ENCODE measurements around the gene ADK.

The ADK gene

DNA sequence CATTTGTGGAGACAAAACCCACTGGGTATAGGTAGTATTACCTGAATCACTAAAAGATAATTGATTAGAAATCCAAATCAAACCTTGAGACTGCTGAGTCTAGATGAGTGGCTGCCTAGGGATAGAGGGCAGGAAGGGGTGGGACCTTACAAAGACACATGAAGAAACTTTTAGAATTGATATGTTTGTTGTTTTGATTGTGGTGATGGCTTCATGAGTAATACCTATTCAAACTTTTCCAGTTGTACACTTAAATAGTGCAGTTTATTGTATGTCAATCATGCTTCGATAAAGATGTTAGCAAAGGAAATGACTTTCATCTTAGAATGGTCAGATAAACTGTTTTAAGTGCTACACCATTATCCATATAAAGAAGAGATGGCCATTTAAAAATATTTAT lies 486.7 kb downstream of the ADK start:
- DNase-seq = no peak

- DNase-seq = peak; percentile 73
Observed at GRCh38 chr10:74640134-74640921, 489.3 kb downstream of the ADK start.

DNA sequence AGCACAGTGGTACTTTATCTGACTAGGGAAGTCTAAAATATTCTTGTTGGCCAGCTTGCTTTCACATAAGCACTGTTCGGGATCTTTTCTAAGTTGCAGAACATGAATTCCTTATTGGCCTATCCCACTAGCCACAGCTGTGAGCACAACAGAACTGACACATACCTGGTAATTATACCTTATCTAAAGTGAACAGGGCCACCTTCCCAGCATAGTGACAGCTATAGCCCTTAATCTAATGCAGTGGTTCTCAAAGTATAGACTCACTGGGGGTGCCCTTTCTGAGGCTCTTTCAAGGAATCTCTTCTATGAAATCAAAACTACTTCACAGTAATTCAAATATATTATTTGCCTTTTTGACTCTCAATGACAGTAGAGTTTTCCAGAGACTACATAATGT lies 490.6 kb downstream of the ADK start:
- no peak for DNase-seq

- DNase-seq = no peak
Observed at GRCh38 chr10:74642901-74643595, 492.0 kb downstream of the ADK start.

- no peak for DNase-seq
Observed at GRCh38 chr10:74643596-74643975, 492.6 kb downstream of the ADK start.

DNA sequence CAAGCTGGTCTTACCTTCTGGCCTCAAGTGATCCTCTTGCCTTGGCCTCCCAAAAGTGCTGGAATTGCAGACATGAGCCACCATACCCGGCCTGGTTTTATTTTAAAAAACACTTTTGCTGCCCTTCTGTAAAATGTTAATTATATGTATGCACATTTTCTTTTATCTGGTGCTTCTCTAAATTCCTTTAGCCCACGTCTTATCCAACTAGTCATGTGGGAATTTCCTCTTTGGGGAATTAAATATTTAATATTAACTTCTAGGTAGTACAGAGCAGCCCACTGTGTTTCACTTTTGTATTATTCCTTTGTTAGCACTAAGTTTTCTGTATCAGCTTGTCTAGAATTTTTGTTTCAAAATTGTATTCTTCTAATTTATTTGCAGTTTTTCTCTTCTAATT lies 493.7 kb downstream of the ADK start:
- DNase-seq = no peak

GRCh38 chr10:74645692-74646091 lies 494.7 kb downstream of the ADK start:
- no peak for DNase-seq

DNA sequence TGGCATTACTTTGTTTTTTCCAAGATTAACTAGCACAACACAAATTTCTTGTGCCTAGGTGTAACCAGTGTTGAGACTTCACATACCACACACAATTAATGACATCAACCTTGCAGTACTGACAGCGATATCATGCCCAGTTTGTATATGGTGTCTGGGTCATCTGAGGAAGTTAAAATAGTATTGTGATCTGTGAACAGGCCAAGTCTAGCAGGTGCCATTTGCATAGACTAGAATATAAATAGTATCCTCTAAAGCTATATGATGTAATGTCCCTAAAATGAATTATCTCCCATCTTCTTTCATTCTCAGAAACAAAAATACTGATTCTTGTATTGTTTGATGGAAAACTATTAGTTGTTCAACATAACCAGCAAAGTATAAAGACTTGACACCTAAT lies 499.6 kb downstream of the ADK start:
- no peak for DNase-seq

DNA sequence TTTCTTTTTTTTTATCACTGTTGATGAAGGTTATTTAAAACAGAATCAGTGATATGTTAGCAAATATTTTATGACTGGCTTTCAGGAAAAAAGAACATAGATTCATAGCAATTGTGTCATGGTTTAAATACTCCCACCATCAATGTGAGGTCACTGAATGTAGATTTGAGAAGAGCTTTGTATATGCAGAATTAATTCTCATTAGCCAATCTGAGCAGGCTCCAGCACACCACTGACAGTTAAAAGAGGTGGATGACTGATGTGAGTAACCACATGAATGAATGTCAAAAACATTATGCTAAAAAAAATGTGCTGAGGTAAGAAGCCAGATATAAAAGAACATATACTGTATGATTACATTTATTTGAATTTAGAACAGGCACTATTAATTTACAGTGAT lies 500.5 kb downstream of the ADK start:
- no peak for DNase-seq

- no peak for DNase-seq
Observed at GRCh38 chr10:74652664-74653063, 501.6 kb downstream of the ADK start.

- DNase-seq = no peak
Observed at GRCh38 chr10:74658511-74658910, 507.5 kb downstream of the ADK start.

DNA sequence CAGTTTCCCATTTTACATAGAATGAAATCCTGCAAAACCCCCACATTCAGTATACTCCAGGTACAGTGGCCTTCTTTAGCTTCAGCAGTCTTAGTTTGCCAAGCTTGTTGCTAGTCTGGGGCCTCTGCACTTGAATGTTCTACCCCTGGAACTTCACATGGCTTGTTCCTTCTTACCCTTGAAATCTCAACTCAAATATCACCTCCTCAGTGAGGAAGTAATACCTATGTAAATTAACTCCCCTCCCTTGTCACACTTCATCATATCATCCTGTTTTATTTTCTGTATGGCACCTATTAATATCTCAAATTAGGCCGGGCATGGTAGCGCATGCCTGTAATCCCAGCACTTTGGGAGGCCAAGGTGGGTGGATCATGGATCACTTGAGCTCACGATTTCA lies 511.6 kb downstream of the ADK start:
- no peak for DNase-seq

DNA sequence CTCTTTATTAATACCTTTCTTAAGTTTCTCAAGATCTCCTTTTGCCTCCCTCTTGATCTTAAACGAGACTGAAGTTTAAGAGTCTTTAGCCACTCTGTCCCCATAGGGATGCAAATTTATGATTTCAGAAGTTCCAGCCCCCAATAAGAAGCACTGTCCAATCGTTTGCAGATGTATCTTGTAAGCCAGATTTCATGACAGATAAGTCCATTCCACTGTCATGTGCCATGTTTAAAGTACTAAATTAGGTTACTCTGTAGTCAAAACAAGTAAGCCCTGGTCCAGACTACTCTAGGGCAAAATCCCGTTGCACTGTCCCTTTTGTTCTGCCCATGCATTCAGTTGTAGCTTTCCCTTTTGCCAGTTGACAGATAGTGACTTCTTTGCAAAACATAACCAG lies 518.2 kb downstream of the ADK start:
- no peak for DNase-seq

DNA sequence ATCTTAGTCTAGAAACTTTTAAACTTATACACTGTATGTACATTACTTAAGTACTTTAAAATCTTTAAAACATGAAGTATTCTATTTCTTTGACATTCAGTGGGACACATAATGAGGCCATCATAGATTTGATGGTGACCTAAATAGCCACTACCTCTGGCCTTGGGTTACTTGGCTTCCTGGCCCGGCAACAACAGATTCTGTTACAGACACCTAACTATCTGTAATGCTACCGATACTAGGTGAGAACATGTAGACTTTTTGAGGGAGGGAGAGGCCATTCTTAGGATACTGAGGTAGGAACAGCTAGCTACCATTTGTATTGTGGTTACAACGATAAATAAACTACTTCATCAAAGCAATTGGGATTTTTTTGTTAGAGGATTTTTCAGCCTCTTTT lies 520.7 kb downstream of the ADK start:
- no peak for DNase-seq

- no peak for DNase-seq
Observed at GRCh38 chr10:74672430-74673165, 521.6 kb downstream of the ADK start.

DNA sequence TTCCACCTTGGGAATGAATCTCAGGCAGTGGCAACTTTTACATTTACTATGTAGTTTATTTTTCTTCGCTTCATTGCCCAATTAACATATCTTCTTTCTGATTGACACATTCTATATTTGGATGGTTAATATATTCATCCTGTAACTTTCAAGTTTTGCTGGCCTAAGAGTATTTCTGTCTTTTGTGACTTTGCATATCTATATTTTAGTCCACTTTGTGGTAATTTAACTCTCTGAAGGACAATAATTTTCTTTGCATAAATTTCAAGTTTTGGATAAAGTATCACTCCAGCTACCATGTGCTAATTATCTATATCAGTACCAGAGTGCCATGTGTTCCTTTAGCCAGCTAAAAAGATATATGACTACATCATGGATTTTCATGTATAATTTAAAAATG lies 523.9 kb downstream of the ADK start:
- no peak for DNase-seq

DNA sequence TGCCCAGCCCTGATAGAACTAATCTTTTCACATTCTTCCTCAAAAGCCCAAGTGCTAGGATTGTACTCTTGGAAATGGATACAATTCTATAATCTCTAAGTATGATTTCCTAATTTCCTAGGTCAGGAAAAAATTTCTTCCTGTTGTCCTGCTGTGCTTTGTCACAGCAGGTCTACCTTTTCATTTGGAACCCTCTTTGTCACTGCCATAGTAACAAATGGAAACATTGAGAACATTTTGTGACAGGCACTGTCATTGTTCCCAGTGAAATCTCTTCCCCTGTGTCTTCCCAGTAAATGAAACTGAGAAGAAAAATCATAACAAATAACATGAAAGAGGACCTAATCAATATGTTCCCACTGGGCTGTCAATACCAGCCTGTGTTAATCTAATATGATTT lies 524.5 kb downstream of the ADK start:
- DNase-seq = no peak

DNA sequence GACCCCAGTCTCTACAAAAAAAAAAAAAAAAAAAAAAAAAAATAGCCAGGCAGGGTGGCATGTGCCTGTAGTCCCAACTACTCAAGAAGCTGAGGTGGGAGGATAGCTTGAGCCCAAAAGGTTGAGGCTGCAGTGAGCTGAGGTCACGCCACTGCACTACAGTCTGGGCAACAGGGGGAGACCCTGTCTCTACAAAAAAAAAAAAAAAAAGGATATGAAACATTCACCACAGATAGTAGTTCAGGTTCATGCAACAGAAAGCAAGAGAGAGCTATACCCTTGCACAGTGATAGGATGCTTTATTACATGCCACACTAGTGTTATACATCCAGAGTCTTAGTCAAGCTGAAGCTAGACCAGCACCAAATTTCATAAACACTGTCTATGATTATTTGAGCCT lies 526.9 kb downstream of the ADK start:
- no peak for DNase-seq

DNA sequence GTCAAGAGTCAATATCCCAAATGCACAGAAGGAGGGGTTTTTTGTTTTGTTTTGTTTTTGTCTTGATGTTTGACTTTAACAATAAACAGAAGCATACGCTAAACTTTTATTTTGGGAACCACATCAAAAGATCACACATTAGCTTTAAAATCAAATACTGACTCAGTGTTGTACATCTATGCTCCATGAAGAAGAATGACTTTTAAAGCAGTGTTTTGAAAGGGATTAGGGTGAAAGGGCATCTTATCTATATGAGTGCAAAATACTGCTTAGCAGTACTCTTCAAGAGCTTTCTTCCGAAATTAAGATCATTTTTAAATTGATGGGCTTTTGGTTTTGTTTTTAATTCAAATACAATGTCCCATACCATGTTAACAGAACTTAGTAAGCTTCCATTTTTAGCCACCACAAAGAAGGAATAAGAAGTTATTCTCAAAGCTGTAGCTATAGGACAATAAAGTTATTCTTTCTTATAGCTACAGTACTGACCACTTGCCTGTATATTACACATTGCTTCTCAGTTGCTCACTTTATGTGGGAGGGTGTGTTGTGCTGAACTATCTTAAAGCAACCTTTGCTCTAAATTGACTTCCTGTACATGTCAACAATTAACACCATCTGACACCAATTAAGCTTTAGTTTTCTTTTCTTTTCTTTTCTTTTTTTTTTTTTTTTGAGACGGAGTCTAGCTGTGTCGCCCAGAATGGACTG lies 531.1 kb downstream of the ADK start:
- no peak for DNase-seq

DNA sequence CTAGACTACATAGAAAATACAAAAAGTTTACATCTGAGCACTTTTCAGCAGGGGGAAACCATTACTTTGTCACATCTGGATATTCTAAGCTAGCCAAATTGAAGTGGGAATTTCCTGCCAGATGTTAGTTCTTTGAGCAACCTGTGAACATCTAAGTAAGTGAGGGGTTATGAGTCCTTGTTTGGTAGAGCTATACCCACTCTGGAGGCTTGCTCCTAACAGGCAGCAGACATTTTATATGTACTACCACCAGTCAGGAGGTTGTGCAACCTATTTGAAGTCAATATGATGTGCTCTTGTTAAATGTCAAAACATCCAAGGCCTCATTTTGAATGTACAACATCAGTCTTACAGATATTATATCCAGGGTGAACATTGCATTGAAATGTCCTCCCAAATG lies 532.0 kb downstream of the ADK start:
- no peak for DNase-seq

DNA sequence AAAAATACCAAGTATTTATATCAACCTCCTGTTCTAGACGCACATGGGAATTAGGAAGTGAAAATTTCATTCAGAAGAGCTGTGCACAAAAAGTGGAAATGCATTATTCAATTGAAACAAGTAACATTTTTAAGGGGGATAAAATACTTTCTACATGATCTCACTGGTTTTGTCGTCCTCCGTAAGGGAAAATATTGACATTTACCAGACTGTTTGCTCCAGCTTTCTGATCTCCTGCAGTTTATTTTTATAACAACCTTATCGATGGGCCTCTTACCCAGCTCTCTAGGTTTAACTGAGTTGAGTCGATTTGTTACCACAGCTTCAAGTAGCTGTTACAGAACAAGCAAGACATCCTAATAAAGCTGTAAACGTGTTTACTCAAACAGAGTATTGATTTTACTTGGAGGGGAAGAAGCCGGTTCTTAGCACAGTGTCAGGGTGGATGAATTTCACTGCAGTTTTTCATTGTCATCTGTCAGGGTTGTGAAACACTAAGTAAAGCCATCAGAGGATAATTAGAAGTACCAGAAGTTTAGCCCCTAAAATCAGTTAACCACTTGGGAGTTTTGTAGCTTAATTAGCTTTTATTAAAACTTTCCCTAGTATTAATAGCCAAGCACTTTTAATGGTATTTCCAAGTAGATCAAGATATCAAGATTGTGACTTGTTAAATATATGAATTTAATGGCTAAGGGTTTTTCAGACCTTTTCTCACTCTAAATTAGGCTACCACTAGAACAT lies 532.8 kb downstream of the ADK start:
- no peak for DNase-seq

DNA sequence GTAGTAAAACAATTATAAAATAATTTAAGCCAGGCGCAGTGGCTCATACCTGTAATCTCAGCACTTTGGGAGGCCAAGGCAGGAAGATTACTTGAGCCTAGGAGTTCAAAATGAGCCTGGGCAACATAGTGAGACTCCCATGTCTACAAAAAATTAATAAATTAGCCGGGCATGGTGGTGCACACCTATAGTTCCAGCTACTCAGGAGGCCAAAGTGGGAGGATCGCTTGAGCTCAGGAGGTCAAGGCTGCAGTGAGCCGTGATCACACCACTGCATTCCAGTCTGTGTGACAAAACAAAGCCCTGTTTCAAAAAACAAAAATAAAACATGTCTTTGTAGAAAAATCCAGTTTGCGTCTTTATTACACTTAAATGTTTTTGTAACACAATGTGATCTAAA lies 533.4 kb downstream of the ADK start:
- no peak for DNase-seq

DNA sequence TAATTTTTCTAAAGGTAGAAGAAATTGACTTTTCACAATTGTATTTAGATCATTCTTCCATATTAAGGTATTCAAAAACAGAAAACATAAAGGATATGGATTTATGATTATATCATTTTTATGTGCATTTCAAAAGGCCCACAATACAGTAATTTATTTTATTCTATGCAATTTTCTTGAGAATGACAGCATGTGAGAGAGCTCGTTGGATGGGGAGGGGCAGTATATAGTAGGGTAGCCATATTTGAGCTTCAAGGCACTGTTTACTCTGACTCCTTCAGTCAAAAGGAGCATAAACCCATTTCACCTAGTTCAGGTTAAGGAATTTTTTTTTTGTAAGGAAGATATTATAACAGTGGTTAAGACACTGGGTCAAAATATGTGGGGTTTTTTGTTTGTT lies 534.5 kb downstream of the ADK start:
- no peak for DNase-seq
